Kasumi-1 (cell line): ENCODE results near the gene COPRS.

Experiments used
- DNase-seq, 2 experiments: peaks; one replicate each; lab custom pipeline; 2025; lab: John Stamatoyannopoulos, UW

COPRS gene

GRCh38 chr17:31858642-31859486 is at the start of gene COPRS:
TSS of gene COPRS (minus strand) at chr17:31859244. CDS start at chr17:31859199, 45 bp downstream.
- peak; percentile 70 to 74 for DNase-seq

GRCh38 chr17:31908386-31908785 is 49.3 kb upstream of the COPRS start:
- no peak for DNase-seq

- DNase-seq = no peak
Measured at GRCh38 chr17:31907342-31907962, 48.4 kb upstream of the COPRS start.

- no peak for DNase-seq
Measured at GRCh38 chr17:31903401-31903800, 44.4 kb upstream of the COPRS start.

GRCh38 chr17:31902693-31903092 is 43.6 kb upstream of the COPRS start:
- no peak for DNase-seq

GRCh38 chr17:31900877-31901276 is 41.8 kb upstream of the COPRS start:
- DNase-seq = peak; percentile 9 to 35

- peak; percentile 85 to 94 for DNase-seq
Measured at GRCh38 chr17:31888124-31888523, 29.1 kb upstream of the COPRS start.

GRCh38 chr17:31882571-31882970 is 23.5 kb upstream of the COPRS start:
- no peak for DNase-seq

- DNase-seq = no peak
Measured at GRCh38 chr17:31880311-31880710, 21.3 kb upstream of the COPRS start.

GRCh38 chr17:31878703-31879073 is 19.6 kb upstream of the COPRS start:
- no peak for DNase-seq

- DNase-seq = no peak
Measured at GRCh38 chr17:31877911-31878702, 19.1 kb upstream of the COPRS start.

- DNase-seq = no peak
Measured at GRCh38 chr17:31877341-31877740, 18.3 kb upstream of the COPRS start.

- no peak for DNase-seq
Measured at GRCh38 chr17:31875081-31875480, 16.0 kb upstream of the COPRS start.

- no peak for DNase-seq
Measured at GRCh38 chr17:31869797-31870568, 10.9 kb upstream of the COPRS start.

- no peak for DNase-seq
Measured at GRCh38 chr17:31869031-31869430, 10.0 kb upstream of the COPRS start.

- DNase-seq = no peak
Measured at GRCh38 chr17:31859487-31860008, 504 bp upstream of the COPRS start.

- DNase-seq = no peak
Measured at GRCh38 chr17:31857920-31858641, 963 bp downstream of the COPRS start.

- no peak for DNase-seq
Measured at GRCh38 chr17:31856750-31857149, 2.3 kb downstream of the COPRS start.

- DNase-seq = no peak
Measured at GRCh38 chr17:31854672-31855071, 4.4 kb downstream of the COPRS start.

- no peak for DNase-seq
Measured at GRCh38 chr17:31853911-31854470, 5.1 kb downstream of the COPRS start.

- DNase-seq = no peak
Measured at GRCh38 chr17:31845291-31845690, 13.8 kb downstream of the COPRS start.
